Stimulated activated CD8-positive, alpha-beta memory T cell treated with anti-CD3 and anti-CD28 coated beads, Interleukin-7, amount 100 ng/mL, for 48 hours (primary cell): ENCODE data around the gene JPH3.

Source experiments
- DNase-seq, 2 donors: peaks; one replicate each; pipeline ENCODE4 v3.0.0-alpha.2; 2020; ENCODE audit warnings: low read depth in 1 of 2; ENCODE audit errors: extremely low read depth in 1 of 2

JPH3 gene

DNA sequence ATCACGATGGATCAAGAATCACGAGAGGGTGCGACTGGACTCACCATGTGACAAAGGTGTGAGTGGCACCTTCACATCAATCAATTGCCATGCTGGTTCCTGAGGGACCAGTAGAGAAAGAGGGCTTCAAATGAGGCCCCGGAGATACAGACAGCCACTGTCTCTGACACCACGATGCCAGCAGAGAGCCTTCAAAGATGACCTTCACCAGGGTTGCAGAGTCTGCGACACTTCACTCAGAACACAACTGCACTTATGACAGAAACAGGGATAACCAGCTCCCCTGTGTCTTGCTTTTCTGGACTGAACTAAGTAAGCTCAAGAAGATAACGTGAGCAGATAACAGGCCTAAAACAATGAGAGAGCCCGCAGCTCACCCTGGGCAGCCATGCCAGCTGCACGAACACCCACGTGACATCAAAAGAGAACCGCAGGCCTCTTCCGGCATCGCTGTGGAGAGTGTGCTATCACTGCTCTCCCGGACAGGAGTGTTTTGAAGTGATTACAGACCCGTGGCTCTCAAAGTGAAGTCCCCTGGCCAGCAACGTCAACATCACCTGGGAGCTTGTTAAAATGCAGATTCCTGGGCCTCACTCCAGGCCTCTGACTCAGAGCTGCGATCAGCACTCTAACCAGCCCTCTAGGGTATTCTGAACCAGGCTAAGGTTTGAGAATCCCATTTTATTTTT is 127.1 kb downstream of the JPH3 start:
- no peak for DNase-seq

GRCh38 chr16:87731607-87732006 is 129.3 kb downstream of the JPH3 start:
- DNase-seq, result no peak

GRCh38 chr16:87733190-87733589 is 130.9 kb downstream of the JPH3 start:
- no peak for DNase-seq

GRCh38 chr16:87734644-87735043 is 132.3 kb downstream of the JPH3 start:
- DNase-seq, result no peak

DNA sequence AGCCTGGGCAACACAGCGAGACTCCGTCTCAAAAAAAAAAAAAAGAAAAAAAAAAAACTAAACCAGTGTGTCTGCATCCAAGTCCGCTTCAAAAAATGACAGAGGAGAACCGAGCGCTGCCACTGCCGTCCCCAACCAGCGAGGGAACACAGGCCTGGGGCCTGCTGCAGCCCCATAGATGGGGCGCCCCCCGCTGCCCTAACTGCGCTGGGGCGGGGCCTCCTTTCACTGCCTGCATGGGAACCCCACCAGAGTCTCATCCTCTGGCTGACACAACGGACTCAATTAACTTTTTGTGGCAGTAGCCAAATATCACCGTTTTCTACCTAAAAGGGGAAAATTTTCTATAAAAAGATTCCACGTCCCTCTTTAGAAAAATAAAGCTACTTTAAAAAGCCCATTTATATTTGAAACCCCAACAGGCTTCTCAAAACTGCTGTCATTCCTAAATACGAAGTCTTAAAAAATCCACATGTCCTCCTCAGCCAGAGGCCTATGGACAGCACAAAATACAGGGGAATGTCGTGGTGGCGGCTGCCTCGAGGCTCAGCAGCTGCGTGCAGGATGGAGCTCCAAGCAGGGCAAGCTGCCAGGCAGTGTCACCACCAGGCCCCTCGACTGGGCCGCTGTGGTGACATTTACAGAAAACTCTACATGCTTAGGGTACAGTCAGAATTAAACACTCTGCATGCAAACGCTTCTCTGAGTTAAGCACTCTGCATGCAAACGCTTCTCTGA is 133.1 kb downstream of the JPH3 start:
- DNase-seq, result no peak

DNA sequence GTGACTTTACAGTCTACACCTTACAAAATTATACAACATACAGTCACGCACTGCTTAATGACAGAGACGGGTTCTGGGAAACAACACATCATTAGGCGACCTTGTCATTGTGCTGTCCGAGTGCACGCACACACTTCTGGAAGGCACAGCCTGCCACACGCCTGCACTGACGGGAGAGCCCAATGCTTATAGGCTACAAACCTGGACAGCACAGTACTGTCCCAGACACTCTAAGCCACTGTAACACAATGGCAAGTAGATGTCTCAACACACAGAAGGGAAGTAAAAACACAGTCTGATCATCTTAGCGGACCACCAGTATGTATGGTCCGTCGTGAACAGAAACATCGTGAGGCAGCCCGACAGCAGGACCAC is 133.7 kb downstream of the JPH3 start:
- no peak for DNase-seq

- DNase-seq, result no peak
Observed at GRCh38 chr16:87739801-87740200, 137.5 kb downstream of the JPH3 start.

- DNase-seq, result no peak
Observed at GRCh38 chr16:87740441-87740840, 138.1 kb downstream of the JPH3 start.

- no peak for DNase-seq
Observed at GRCh38 chr16:87740909-87741424, 138.7 kb downstream of the JPH3 start.

- no peak for DNase-seq
Observed at GRCh38 chr16:87741700-87742415, 139.6 kb downstream of the JPH3 start.

DNA sequence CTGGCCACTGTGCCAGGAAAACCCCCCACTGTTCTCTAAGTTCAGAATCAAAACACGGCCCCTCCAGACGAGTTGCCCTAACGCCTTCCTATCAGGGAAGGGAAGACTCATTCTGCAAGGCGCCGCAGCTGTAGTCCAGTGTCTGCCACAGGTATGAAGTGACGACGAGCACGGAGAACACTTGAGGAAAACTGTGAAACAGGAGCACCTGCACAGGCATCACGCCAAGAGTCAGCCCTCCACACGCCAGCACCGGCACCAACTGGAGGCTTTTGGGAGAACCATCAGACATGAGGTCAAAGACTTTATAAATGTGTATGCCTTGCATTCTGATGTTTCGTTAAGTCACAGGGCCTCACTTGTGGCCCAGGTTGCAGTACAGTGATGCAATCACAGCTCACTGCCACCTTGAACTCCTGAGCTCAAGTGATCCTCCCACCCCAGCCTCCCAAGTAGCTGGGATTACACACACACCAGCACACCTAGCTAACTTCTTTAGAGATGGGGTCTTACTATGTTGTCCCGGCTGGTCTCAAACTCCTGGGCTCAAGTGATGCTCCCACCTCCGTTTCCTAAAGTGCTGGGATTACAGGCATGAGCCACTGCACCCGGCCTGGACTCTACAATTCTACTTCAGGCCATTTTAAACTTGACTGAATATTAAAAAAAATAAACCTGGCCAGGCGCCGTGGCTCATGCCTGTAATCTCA is 140.6 kb downstream of the JPH3 start:
- no peak for DNase-seq

DNA sequence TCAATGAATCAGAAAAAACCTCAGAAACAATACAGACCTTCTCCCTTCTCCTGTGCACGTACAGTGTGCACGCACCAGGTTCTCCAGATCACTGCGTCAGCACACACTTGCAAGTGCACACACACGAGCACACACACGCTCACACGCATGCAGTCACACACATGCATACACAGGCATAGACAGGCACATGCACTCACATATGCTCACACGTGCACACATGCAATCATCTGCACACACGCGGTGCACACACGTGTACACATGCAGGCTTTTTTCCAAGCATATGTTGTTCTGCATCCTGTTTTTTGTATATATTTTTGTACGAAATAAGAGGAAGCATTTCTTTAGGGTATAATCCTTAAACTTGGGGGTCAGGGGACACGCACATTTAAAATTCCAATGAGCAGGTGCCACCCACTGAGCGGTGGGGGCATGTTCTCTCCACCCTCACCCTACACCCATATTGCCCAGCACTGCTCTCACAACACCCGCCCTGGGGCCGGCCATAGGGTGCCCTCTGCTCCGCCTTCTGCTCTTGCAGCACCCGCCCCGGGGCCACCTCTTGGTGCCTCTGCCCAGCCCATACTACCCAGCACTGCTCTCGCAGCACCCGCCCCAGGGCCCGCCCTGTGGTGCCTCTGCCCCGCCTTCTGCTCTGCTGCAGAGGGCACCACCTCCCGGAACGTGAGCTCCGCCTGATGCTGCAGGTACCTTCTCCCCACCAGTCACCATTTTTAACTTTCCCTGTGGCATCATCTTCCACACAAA is 142.6 kb downstream of the JPH3 start:
- no peak for DNase-seq

DNA sequence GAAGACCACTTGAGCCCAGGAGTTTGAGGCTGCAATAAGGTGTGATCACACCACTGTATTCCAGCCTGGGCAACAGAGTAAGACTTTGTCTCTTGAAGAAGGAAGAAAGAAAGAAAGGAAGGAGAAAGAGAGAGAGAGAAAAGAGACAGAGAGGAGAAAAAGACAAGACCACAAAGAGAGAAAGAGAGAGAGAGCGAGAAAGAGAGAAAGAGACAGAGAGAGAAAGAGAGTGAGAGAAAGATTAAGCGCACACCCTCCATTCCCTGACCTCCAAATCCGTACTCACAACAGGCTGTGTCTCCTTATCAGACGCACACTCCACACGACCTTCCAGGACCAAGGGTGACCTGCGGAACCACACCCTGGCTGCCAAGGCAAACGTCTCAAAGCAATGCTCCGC is 143.9 kb downstream of the JPH3 start:
- no peak for DNase-seq
